H1 (cell line): ENCODE data around the gene CAPN13. TPM values are rescaled to one million over a fixed set of nuclear protein-coding genes. Genes with fewer than 3 reads are reported as not detected.

Source experiments
- CBX5 ChIP-seq: fragments of 300-800, 300-1000 bp; sonication (generic); IDR thresholded peaks from 2 replicates; pipeline ENCODE4 v1.7.1; 2016; ENCODE audit warnings: antibody characterized with exemption, low read length, low read depth
- CHD1 ChIP-seq: IDR thresholded peaks from 2 replicates; pipeline ENCODE4 v1.6.1; 2012; ENCODE audit warnings: low read depth, low read length, improper control_type of control experiment
- TCF12 ChIP-seq: IDR thresholded peaks from 2 replicates; pipeline ENCODE4 v1.6.1; 2011; ENCODE audit warnings: low read depth, mild to moderate bottlenecking, low read length
- polyA plus RNA-seq, 7 experiments: library from polyadenylated mRNA; depleted of rRNA in 3 of 7; stranded (reverse) in 5 of 7; unstranded in 2 of 7; fragments of >200 nt in 5 of 7; fragments of 200-250 nt in 2 of 7; gene quantifications; 1 replicate in 5 of 7; 2 replicates in 1 of 7; 4 replicates in 1 of 7; pipeline versions ENCODE4 v1.2.1 to v1.2.3, GENCODE V29; 2011 to 2013; ENCODE audit warnings: missing spikeins in 2 of 7, mixed read lengths in 2 of 7
- total RNA-seq: library from RNA; stranded (reverse); fragmentation: NEBNext Ultra II Directional; extraction: Animal tissue kit (Norgen Biotek cat#: 25700); gene quantifications from 2 replicates; pipeline ENCODE4 v1.2.1, GENCODE V29; 2021

Gene CAPN13
- total and polyA plus RNA-seq, 2 of the 8 experiments (the other 6 are each of a cell fraction or from before 2014, with no cell fraction given), result 2.4 TPM

DNA sequence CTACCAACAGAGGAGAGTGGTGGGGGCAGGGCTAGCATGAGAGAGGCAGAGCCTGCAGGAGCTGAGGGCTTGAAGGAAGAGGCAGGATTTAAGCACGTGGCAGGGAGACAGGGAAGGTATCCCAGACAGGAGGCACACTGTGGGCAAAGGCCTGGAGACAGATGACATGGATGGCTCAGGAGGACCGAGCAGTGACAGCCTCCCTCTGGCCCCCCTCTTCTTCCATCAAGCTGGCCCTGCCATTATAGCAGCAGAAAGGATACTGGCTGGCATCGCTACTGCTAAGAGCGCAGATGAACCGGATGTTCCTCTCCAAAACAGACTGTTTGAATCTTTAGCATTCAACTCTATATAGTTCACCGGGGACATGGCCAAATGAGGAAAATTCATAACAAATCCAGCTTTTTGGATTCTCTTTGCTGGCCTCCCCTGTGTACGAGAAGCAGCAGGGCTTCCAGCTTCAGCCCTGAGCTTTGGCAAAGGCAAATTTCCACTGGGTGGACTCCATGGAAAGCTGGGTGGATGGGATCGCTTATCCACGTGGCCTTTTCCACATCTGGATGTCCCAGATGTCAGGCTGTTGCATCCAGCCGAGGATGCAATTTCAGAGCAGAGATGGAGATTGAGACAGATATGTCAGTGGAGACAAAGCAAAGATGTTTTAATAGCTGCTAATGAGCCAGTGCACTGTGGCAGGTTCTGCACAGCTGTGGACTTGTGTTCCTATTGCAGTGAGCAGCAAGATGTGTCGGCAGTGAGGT is 36.2 kb downstream of the CAPN13 start (continued):
- TF ChIP-seq CBX5 (no peak), CHD1 (no peak), TCF12 (no peak)
